ENCODE data around the gene UBE2H.

The UBE2H gene

GRCh38 chr7:129950191-129950932, 2.4 kb downstream of the UBE2H start:
- DNase-seq (ENCODE audit: low spot score): no peak

GRCh38 chr7:129949292-129950133, 3.2 kb downstream of the UBE2H start:
- peak; percentile 42 for DNase-seq (ENCODE audit: low spot score)

GRCh38 chr7:129948877-129949291, 3.9 kb downstream of the UBE2H start:
- no peak for DNase-seq (ENCODE audit: low spot score)

GRCh38 chr7:129948338-129948737, 4.4 kb downstream of the UBE2H start:
- no peak for DNase-seq (ENCODE audit: low spot score)

GRCh38 chr7:129947701-129948100, 5.1 kb downstream of the UBE2H start:
- DNase-seq (ENCODE audit: low spot score): no peak

- DNase-seq (ENCODE audit: low spot score): no peak
Measured at GRCh38 chr7:129947049-129947448, 5.7 kb downstream of the UBE2H start.

- DNase-seq (ENCODE audit: low spot score): no peak
Measured at GRCh38 chr7:129946282-129946681, 6.5 kb downstream of the UBE2H start.

- DNase-seq (ENCODE audit: low spot score): no peak
Measured at GRCh38 chr7:129943352-129943751, 9.4 kb downstream of the UBE2H start.

GRCh38 chr7:129940329-129940728, 12.4 kb downstream of the UBE2H start:
- DNase-seq (ENCODE audit: low spot score): no peak

- no peak for DNase-seq (ENCODE audit: low spot score)
Measured at GRCh38 chr7:129939881-129940280, 12.9 kb downstream of the UBE2H start.

GRCh38 chr7:129933627-129934026, 19.1 kb downstream of the UBE2H start:
- no peak for DNase-seq (ENCODE audit: low spot score)

GRCh38 chr7:129926618-129927017, 26.1 kb downstream of the UBE2H start:
- DNase-seq (ENCODE audit: low spot score): no peak

GRCh38 chr7:129925416-129926002, 27.3 kb downstream of the UBE2H start:
- DNase-seq (ENCODE audit: low spot score): no peak

GRCh38 chr7:129924602-129925001, 28.2 kb downstream of the UBE2H start:
- no peak for DNase-seq (ENCODE audit: low spot score)

GRCh38 chr7:129923709-129924108, 29.1 kb downstream of the UBE2H start:
- peak; percentile 56 for DNase-seq (ENCODE audit: low spot score)

GRCh38 chr7:129919492-129919891, 33.3 kb downstream of the UBE2H start:
- DNase-seq (ENCODE audit: low spot score): no peak

GRCh38 chr7:129918922-129919321, 33.8 kb downstream of the UBE2H start:
- no peak for DNase-seq (ENCODE audit: low spot score)

GRCh38 chr7:129917934-129918333, 34.8 kb downstream of the UBE2H start:
- no peak for DNase-seq (ENCODE audit: low spot score)

GRCh38 chr7:129914536-129915272, 38.1 kb downstream of the UBE2H start:
- DNase-seq (ENCODE audit: low spot score): no peak

- no peak for DNase-seq (ENCODE audit: low spot score)
Measured at GRCh38 chr7:129913428-129913827, 39.3 kb downstream of the UBE2H start.

GRCh38 chr7:129911790-129912189, 41.0 kb downstream of the UBE2H start:
- DNase-seq (ENCODE audit: low spot score): no peak

- no peak for DNase-seq (ENCODE audit: low spot score)
Measured at GRCh38 chr7:129909669-129910068, 43.1 kb downstream of the UBE2H start.
